Tibial nerve (tissue), 4 donors: ENCODE measurements around the gene PIP4K2C. TPM values are rescaled to one million over a fixed set of nuclear protein-coding genes. Genes with fewer than 3 reads are reported as not detected.

ENCODE experiments used
- DNase-seq, 2 donors: peaks; one replicate each; pipeline ENCODE4 v3.0.0-alpha.2; 2019; ENCODE audit warnings: low spot score in 2 of 2
- H3K27ac ChIP-seq, 4 donors: fragments of 200-600 bp; sonication (generic) in 3 of 4; one replicate each; pipeline ENCODE4 v1.5.1; 2017 to 2019; ENCODE audit warnings: mild to moderate bottlenecking in 1 of 4
- H3K27me3 ChIP-seq, 2 donors: fragments of 200-600 bp; sonication (generic) in 1 of 2; one replicate each; pipeline versions ENCODE4 v1.5.1 to v1.6.0; 2017 to 2019
- H3K36me3 ChIP-seq, 3 donors: fragments of 200-600 bp; sonication (generic); one replicate each; pipeline ENCODE4 v1.5.1; 2018 to 2019
- H3K4me1 ChIP-seq, 4 donors: fragments of 200-600 bp; sonication (generic) in 3 of 4; one replicate each; pipeline ENCODE4 v1.5.1; 2017 to 2019
- H3K4me3 ChIP-seq, 4 donors: fragments of 200-600 bp; sonication (generic) in 3 of 4; one replicate each; pipeline ENCODE4 v1.5.1; 2017 to 2019; ENCODE audit warnings: mild to moderate bottlenecking in 1 of 4, moderate library complexity in 1 of 4
- H3K9me3 ChIP-seq, 4 donors: fragments of 200-600 bp; sonication (generic) in 3 of 4; one replicate each; pipeline ENCODE4 v1.5.1; 2017 to 2019
- EP300 ChIP-seq, 2 donors: sonication (generic); formaldehyde crosslinking; IDR thresholded peaks; one replicate each; pipeline ENCODE4 v1.6.1; 2017; ENCODE audit warnings: antibody characterized with exemption in 2 of 2, mild to moderate bottlenecking in 1 of 2
- POLR2A ChIP-seq, 2 donors: fragments of 450-650 bp; IDR thresholded peaks; one replicate each; pipeline ENCODE4 v1.6.1; 2017; ENCODE audit warnings: antibody characterized with exemption in 2 of 2, mild to moderate bottlenecking in 2 of 2, moderate library complexity in 2 of 2
- WGBS, 2 donors: methylation state at CpG; one replicate each; pipeline ENCODE4 v1.1.5; 2018; 5-methylcytosine and 5-hydroxymethylcytosine counted together
- total RNA-seq, 4 donors: library from RNA; depleted of rRNA; stranded (reverse); fragments of >200 nt; gene quantifications; one replicate each; pipeline ENCODE4 v1.1.0, GENCODE V29; 2016
- TF ChIP-seq, protein P1 (sequence below), 5 experiments: fragments of 200-600 bp in 3 of 5; fragments of 450-650 bp in 2 of 5; sonication (generic) in 3 of 5; IDR thresholded peaks; one replicate each; pipeline ENCODE4 v1.5.1; 2016 to 2019; ENCODE audit warnings: antibody characterized with exemption in 5 of 5, mild to moderate bottlenecking in 3 of 5, moderate library complexity in 2 of 5

PIP4K2C gene
- total RNA-seq, 4 donors from 2014 or later: 29.5 to 67.7 (median 35.9) TPM

DNA sequence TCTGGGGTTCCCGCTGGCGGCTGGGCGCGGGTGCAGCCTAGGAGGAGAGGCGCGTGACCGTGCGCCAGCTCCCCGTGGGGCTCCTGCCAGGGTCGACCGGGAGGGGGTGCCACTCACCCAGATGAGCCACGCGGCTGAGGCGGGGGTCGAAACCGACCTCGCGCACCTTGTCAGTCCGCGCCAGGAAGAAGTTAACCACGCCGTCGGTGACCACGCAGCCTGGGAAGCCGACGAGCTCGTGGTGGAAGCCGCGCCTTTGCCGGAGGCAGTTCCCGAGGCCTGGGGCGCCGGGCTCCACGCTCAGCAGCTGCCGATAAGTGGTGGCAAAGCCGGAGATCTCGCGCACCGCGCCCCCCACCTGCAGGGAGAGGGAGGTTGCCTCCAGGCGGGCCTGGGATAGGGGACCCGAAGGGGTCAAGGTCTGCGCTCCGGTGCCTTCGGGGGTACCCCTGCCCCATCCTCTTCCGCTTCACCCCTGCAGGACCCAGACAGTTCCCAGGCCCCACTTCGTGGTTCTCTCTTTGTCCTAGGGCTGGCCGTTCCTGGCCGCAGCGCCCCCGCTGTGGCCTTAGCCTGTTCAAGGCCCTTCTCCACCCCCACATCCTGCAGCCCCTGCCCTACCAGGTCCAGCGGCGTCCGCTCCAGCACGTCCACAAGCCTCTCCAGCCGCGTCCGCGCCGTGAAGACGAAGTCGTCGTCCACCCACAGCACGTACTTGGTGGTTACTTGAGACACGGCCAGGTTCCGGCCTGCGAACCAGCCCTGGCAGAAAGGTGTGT lies 36.7 kb downstream of the PIP4K2C start:
- peak in 1 of 2 donors; percentile 3 for DNase-seq
- Histone ChIP-seq H3K27ac (no peak overlapping the region), H3K4me3 (no peak overlapping the region), H3K9me3 (no peaks in the 10 kb centered on the region), H3K36me3 (peaks cover 0 to 20% (median 0%) of the 10 kb centered on the region in 3 donors), H3K4me1 (peaks cover 0 to 28% (median 20%) of the 10 kb centered on the region in 4 donors), H3K27me3 (peaks cover 0 to 23% of the 10 kb centered on the region in 2 donors)
- TF ChIP-seq, protein P1, sequence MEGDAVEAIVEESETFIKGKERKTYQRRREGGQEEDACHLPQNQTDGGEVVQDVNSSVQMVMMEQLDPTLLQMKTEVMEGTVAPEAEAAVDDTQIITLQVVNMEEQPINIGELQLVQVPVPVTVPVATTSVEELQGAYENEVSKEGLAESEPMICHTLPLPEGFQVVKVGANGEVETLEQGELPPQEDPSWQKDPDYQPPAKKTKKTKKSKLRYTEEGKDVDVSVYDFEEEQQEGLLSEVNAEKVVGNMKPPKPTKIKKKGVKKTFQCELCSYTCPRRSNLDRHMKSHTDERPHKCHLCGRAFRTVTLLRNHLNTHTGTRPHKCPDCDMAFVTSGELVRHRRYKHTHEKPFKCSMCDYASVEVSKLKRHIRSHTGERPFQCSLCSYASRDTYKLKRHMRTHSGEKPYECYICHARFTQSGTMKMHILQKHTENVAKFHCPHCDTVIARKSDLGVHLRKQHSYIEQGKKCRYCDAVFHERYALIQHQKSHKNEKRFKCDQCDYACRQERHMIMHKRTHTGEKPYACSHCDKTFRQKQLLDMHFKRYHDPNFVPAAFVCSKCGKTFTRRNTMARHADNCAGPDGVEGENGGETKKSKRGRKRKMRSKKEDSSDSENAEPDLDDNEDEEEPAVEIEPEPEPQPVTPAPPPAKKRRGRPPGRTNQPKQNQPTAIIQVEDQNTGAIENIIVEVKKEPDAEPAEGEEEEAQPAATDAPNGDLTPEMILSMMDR (IDR thresholded peaks at IDR 0.05): no peak
- no peak for TF ChIP-seq POLR2A (IDR thresholded peaks at IDR 0.05)
- no peak for TF ChIP-seq EP300 (IDR thresholded peaks at IDR 0.05)
- 62 to 72% methylated on average over 37 to 67 of the region's 67 CpGs for WGBS, 2 donors

DNA sequence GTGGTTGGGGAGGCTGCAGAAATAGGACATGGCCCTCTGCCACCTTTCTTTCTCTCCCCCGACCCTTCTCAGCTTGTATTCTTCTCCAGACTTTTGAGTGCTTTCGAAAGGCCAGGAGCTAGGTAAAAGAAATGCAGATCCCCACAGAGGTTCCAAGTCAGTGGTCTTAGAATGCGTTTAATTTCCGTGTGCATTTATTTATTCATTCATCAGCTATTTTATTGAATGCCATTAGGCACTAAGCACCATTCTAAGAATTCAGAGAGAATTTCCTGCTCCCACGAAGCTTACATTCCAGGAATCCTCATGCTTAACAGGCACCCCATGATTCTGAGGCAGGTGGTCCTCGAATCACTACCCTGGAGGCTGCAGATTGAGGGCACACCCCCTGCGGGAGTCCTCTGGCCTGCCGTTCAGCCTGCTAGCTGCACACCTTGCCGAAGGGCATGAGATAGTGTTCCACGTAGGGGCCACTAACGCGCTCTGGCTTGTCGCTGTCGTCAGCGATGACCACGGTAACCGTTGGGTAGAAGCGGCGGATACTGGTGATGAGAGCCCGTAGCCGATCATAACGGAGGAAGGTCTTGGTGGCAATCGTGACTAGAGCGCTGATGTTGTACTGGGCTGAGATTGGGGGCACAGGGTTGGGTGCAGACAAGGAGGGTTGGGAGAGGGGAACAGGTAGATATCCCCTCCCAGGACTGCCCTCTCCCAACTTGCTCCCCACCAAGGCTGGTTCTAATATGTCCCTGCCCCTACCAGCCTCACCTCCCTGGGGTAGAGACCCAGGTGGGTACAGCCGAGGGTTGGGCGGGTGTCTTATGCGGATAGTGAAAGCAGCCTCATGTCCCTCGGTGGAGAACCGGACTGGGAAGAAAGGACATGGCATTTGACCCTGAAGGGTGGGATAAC lies 37.5 kb downstream of the PIP4K2C start:
- Histone ChIP-seq H3K27ac (peak overlapping the region in 1 of 4 donors; percentile 62), H3K36me3 (peaks cover 0 to 20% (median 0%) of the 10 kb centered on the region in 3 donors), H3K4me1 (peaks cover 0 to 35% (median 25%) of the 10 kb centered on the region in 4 donors), H3K4me3 (no peak overlapping the region), H3K27me3 (peaks cover 0 to 22% of the 10 kb centered on the region in 2 donors), H3K9me3 (no peaks in the 10 kb centered on the region)
- no peak for TF ChIP-seq POLR2A (IDR thresholded peaks at IDR 0.05)
- TF ChIP-seq EP300 (IDR thresholded peaks at IDR 0.05): no peak
- TF ChIP-seq, protein P1 (IDR thresholded peaks at IDR 0.05): no peak
- 76 to 80% methylated on average over 29 of the region's 29 CpGs for WGBS, 2 donors
- no peak for DNase-seq

DNA sequence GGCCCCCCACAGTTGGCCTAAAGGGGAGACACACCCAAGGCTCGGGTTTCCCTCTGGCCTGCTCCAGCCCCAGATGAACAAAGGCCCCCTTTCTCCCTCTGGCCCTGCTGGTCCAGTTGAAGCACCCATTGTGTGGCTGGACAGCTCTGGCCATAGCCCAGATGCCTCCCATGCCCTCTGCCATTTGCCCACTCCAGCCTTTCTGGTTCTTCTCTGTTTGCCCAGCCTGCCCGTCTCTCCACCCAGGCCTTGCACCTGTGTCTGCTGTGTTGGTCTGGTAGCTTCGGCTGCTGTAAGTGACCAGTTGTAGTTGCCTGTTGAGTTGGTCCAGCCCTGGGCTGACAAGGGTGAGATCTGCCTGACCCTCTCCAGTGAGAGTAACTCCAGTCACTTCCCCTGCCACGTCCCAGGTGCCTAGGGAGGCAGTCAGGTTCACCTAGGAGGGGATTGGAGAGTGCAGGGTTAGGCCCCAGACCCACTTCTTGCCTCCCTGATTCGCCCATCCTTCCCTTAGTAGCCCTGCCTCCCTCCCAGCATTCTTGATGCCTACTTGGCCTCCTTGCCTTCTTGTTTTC lies 39.0 kb downstream of the PIP4K2C start:
- H3K27ac ChIP-seq: peak overlapping the region in 3 of 4 donors; percentile 35 to 63 (median 62)
- 47 to 66% methylated on average over 5 of the region's 5 CpGs for WGBS, 2 donors
- H3K4me3 ChIP-seq: no peak overlapping the region
- H3K4me1 ChIP-seq: peaks cover 0 to 37% (median 26%) of the 10 kb centered on the region in 4 donors
- no peaks in the 10 kb centered on the region for H3K9me3 ChIP-seq
- H3K27me3 ChIP-seq: peaks cover 0 to 24% of the 10 kb centered on the region in 2 donors
- peak in 1 of 2 donors; percentile 3 for DNase-seq
- TF ChIP-seq, protein P1 (IDR thresholded peaks at IDR 0.05): no peak
- peak in 1 of 2 donors; percentile 25 for TF ChIP-seq EP300 (IDR thresholded peaks at IDR 0.05)
- peaks cover 0 to 20% (median 0%) of the 10 kb centered on the region in 3 donors for H3K36me3 ChIP-seq

DNA sequence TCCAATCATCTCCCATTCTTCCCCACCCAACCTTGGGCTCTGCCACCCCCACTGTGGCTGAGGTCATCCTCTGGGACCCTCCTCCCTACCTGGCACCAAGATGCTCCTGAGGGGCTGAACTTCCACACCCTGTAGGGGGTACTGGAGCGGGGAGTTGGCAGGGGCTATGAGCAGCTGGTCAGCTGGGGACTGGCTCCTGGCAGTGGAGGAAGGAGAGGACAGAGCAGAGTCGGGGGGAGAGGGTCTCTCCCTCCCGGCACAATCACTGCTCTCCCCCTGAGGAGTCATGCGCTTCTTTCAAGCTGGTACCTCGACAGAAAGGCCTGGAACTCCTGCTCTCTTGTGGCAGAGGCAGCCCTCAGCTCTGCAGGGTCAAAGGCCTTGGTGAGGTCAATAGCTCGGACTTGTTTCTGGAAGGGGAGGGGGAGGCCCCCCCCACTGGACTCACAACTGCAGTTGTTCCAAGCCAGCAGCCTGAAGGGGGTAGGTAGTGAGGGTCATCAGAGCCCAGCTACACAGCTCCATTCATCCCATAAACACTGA lies 40.0 kb downstream of the PIP4K2C start:
- TF ChIP-seq, protein P1 (IDR thresholded peaks at IDR 0.05): no peak
- Histone ChIP-seq H3K4me3 (no peak overlapping the region), H3K27me3 (peaks cover 0 to 26% of the 10 kb centered on the region in 2 donors), H3K4me1 (peaks cover 0 to 37% (median 26%) of the 10 kb centered on the region in 4 donors), H3K9me3 (no peaks in the 10 kb centered on the region), H3K36me3 (peaks cover 0 to 18% (median 0%) of the 10 kb centered on the region in 3 donors), H3K27ac (peak overlapping the region in 2 of 4 donors; percentile 87 to 90)
- no peak for DNase-seq
- 39 to 41% methylated on average over 4 to 5 of the region's 6 CpGs for WGBS, 2 donors
